ENCODE data around the gene MEG3. TPM values are rescaled to one million over a fixed set of nuclear protein-coding genes. Genes with fewer than 3 reads are reported as not detected.

MEG3 gene
- total RNA-seq, 1 experiment from 2014 or later = not detected

GRCh38 chr14:100880271-100881101 is 54.6 kb downstream of the MEG3 start:
- no peak for DNase-seq (ENCODE audit: low spot score)

- no peak for DNase-seq (ENCODE audit: low spot score)
Observed at GRCh38 chr14:100881211-100882025, 55.5 kb downstream of the MEG3 start.

DNA sequence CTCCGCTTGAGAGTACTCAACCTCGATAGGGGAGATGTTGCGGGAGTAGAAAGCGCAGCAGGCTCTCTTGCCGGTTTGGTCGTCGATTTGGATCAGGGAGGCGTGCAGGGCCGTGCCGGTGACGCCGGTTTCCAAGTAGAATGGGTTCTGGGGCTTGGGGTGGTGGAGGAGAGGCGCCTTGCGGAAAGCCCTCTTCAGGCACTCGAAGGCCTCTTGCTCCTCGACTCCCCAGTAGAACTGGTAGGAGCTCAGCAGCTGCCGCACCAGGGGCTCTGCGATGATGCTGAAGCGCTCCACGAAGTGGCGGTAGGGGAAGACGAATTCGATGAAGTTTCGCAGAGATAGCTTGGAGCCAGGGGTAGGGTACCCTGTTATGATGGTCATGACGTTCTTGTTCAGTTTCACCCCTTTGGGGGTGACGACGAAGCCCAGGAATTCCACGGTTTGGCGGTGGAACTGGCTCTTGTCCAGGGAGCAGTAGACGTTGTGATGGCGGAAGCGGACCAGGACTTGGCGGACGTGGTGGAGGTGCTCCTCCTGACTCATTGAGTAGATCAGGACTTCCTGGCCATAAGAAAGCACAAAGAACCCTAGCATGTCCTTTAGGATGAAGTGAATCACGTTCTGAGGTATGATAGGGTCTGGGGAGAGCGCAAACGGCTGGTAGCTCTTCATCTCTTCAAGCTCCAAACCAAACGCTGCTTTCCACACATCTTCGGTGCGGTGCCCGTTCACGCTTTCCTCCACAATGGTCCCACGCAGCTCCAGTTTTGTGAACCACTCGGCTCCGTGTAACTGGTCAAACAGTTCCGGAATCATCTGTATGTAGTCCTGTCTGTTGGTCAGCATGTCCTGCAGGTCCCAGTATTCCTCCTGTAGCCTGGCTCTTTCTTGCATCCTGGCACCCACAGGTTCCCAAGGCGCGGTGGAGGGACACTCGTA is 56.4 kb downstream of the MEG3 start:
- no peak for DNase-seq (ENCODE audit: low spot score)

DNA sequence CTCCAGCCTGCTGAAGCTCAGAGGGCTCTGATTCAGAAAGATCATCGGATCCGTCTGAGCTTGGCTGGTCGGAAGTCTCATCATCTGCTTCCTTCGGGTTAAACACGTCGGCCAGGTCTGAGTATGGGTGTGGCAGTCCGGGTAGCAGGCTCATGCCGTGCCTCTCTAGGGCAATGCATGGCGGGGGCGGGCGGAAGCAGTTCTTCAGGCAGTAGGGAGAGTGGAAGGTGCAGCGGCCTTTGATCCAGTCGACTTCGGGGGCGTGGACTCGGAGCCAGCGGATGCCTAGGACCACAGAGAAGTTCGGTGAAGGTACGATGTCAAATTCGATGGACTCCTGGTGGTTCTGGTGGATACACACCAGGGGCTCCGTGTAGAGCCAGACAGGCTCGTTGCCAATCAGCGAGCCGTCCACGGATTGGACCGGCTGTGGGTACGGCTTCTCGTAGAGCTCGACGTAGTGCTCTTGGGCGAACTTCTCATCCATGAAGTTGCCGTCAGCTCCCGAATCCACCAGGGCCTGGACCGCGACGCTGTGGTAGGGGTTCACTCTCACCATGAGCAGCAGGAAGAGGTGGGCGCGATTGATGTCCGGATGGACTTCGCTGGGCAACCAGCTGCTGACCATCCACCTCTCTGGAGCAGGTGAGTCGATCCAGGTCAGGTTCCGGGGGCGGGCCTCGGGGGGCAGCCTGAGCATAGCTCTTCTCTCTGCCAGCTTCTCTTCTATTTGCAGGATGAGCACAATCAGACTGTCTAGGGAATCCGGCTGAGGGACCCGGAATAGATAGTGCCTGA is 57.3 kb downstream of the MEG3 start:
- no peak for DNase-seq (ENCODE audit: low spot score)

- DNase-seq (ENCODE audit: low spot score) = no peak
Observed at GRCh38 chr14:100883789-100884101, 57.8 kb downstream of the MEG3 start.

DNA sequence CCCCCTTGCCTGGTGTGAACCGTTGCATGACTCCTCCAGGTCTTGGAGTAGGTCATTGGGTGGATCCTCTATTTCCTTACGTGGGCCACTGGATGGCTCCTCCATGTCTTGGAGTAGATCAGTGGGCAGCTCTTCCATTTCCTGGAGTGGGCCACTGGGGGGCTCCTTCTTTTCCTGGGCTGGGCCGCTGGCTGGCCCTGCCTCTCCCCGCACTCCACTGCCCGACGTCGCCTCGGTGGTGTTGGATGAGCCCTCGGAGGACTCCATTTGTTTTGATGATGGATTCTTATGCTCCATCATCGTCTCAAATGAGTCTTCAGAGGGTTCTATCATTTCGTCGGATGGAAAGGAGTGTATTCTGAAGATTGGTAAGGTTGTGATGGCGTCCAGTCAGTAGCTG is 58.5 kb downstream of the MEG3 start:
- DNase-seq (ENCODE audit: low spot score) = no peak

DNA sequence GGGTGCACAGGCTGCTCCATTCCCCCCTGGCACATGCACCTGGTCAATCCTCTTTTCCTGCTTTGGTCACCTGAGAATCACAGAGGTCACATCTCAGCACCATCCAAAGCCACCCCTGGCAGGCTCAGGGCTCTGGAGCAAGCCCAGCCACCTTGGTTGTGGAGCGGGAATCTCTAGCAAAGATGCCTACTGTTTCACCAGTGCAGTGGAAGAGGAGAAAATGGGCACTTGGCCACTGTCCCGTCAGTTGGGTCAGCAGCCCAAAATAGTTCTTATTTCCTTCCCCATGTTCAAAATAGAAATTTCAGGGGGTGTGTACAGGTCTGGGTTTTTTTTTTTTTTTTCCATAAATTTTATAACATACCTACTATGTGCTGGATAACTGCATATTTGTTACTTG is 59.3 kb downstream of the MEG3 start:
- DNase-seq (ENCODE audit: low spot score) = no peak

GRCh38 chr14:100885617-100886016 is 59.7 kb downstream of the MEG3 start:
- no peak for DNase-seq (ENCODE audit: low spot score)

DNA sequence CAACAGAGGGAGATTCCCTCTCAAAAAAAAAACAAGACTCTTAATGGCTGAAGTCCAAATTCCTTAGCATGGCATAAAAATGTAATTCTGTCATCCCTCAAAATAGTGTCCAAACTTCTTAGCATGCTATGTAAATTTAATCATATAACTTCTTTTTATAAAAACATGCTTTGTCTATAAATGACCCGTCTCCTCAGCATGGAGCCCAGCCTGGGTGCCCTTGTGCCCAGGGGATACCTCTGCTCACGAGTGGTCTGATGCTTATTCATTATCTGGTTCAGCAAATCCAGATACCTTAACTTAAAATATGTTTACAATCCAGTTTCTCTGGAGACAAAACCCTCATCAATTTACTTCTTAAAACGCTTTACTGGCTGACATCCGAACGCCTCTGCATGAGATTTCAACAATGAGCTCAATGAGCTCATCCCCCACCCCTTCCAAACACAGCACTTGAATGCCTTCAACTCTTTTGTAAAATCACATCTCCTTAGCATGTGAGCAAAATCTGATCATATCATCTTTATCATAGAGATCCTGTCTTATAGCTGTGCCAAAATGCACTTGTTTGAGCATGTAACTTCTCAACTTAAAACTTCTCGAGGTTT is 61.9 kb downstream of the MEG3 start:
- DNase-seq (ENCODE audit: low spot score) = no peak

- DNase-seq (ENCODE audit: low spot score) = no peak
Observed at GRCh38 chr14:100888789-100889315, 62.9 kb downstream of the MEG3 start.

DNA sequence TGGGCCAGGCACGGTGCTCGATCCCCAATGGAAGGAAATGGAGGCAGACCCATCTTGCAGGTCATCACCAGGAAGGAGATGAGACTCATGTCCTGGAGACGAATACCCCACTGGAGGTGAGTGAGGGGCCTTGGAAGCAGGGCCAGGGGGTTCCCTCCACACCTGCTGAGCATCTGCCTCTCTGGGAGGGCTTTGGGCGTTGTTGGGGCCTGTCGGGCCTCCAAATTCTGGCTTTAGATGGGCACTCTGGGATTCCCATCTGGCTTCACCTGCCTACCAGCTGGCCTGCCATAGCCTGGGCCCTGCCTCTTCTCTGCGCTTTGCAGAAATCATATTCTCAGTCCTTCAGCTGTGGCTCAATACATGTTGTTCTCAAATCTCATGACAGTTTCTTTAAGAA is 63.7 kb downstream of the MEG3 start:
- no peak for DNase-seq (ENCODE audit: low spot score)

GRCh38 chr14:100890061-100890850 is 64.3 kb downstream of the MEG3 start:
- DNase-seq (ENCODE audit: low spot score) = no peak

DNA sequence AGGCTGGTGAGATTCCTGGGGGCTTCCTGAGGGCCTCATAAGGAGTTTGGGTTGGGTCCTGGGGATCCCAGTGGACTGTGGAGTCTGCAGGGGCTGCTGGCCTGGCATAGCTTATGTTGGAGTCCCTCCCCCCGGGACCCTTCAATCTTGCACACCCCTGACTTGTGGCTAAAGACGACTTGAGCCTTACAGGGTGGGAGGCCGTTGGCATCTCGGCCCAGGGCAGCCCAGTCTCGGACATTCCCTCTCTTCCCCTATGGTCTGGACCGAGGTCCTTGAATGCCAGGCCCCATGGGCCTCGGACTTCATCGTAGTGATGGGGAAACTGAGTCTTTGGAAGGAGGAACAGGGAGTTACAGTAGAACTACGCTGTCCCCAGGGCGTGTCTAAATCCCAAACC is 65.1 kb downstream of the MEG3 start:
- no peak for DNase-seq (ENCODE audit: low spot score)

GRCh38 chr14:100891501-100892445 is 65.9 kb downstream of the MEG3 start:
- DNase-seq (ENCODE audit: low spot score) = no peak

- no peak for DNase-seq (ENCODE audit: low spot score)
Observed at GRCh38 chr14:100892496-100893227, 66.7 kb downstream of the MEG3 start.

- DNase-seq (ENCODE audit: low spot score) = no peak
Observed at GRCh38 chr14:100893228-100893601, 67.3 kb downstream of the MEG3 start.

DNA sequence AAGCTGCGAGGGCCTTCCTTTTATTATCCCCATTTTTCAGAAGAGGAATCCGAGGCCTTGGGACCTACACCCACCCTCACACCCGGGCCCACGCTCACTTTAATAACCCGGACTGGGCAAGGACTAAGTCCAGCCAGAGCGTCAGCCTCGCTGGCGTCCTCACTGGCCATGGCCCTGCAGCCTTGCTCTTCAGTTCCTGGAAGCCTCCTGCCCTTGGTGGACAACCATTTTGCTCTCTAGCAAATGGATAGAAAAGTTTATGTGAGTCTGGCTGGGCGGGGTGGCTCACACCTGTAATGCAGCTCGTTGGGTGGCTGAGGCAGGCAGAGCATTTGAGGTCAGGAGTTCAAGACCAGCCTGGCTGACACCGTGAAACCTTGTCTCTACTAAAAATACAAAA is 67.8 kb downstream of the MEG3 start:
- DNase-seq (ENCODE audit: low spot score) = no peak

- no peak for DNase-seq (ENCODE audit: low spot score)
Observed at GRCh38 chr14:100894416-100894815, 68.5 kb downstream of the MEG3 start.
